HCT116 (cell line): ENCODE data around the gene TMEM154. TPM values are rescaled to one million over a fixed set of nuclear protein-coding genes. Genes with fewer than 3 reads are reported as not detected.

Source experiments
- ATAC-seq: fragments of 200-7000 bp; cut with Tn5 transposase; 2 replicates; pipeline ENCODE4 v1.9.1; 2020; ENCODE audit warnings: mild to moderate bottlenecking, moderate library complexity
- BruUV-seq: library from RNA; stranded (reverse); fragments of 400-500 nt; replicated peaks from 2 replicates; lab custom pipeline; 2021; lab: Mats Ljungman, UMichigan
- CTCF ChIA-PET: fragments of 300-600 bp; sonication (Branson Sonifier 250); formaldehyde crosslinking; loops from one replicate; lab custom pipeline; 2021; ENCODE audit warnings: antibody characterized with exemption; lab: Charles Lee
- POLR2A ChIA-PET: fragments of 300-600, 350-600 bp; sonication (Branson Sonifier 250); formaldehyde crosslinking; loops from one replicate; lab custom pipeline; 2021; ENCODE audit warnings: antibody characterized with exemption; lab: Charles Lee
- RAD21 ChIA-PET, 2 experiments: fragments of 300-600 bp; sonication (Branson Sonifier 250); formaldehyde crosslinking; loops; one replicate each; lab custom pipeline; 2023; ENCODE audit warnings: low total read pairs in 2 of 2; ENCODE audit not compliant: uncharacterized antibody in 2 of 2, unreplicated experiment in 2 of 2, low non-redundant PET in 1 of 2; lab: Charles Lee
- DNase-seq: peaks from one replicate; pipeline ENCODE4 v3.0.0-alpha.2; 2010; ENCODE audit warnings: low read depth, low spot score
- H2AFZ ChIP-seq: fragments of 200-600 bp; shearing (Covaris generic), sonication (generic); 2 replicates; pipeline ENCODE4 v1.6.1; 2017; ENCODE audit warnings: low read depth, mixed run types, mixed read lengths, antibody characterized with exemption, low read length; ENCODE audit not compliant: poor library complexity, severe bottlenecking
- H3K27ac ChIP-seq: 2 replicates; pipeline ENCODE4 v1.5.1; 2012; ENCODE audit warnings: low read depth, low read length
- H3K27me3 ChIP-seq: fragments of 200-600 bp; sonication (generic); 2 replicates; pipeline ENCODE4 v1.6.1; 2016; ENCODE audit warnings: mixed run types, low read length, mixed read lengths; ENCODE audit not compliant: insufficient read depth
- H3K36me3 ChIP-seq, 2 experiments: fragments of 200-500 bp in 1 of 2; fragments of 200-600 bp in 1 of 2; sonication (Bioruptor generic) in 1 of 2; sonication (generic) in 1 of 2; 2 replicates each; pipeline versions ENCODE4 v1.5.1 to v1.6.1; 2014 to 2016; ENCODE audit warnings: low read length in 2 of 2, inconsistent platforms in 1 of 2, mixed read lengths in 1 of 2, mixed run types in 1 of 2; ENCODE audit not compliant: insufficient read depth in 2 of 2, control insufficient read depth in 1 of 2
- H3K4me1 ChIP-seq, 2 experiments: fragments of 200-600 bp in 1 of 2; sonication (generic) in 1 of 2; 2 replicates each; pipeline versions ENCODE4 v1.5.1 to v1.6.1; 2012 to 2017; ENCODE audit warnings: low read length in 2 of 2, inconsistent platforms in 1 of 2, mild to moderate bottlenecking in 1 of 2, mixed read lengths in 1 of 2, mixed run types in 1 of 2, moderate library complexity in 1 of 2; ENCODE audit not compliant: insufficient read depth in 2 of 2, control insufficient read depth in 1 of 2
- H3K4me2 ChIP-seq: fragments of 200-600 bp; sonication (generic); 2 replicates; pipeline ENCODE4 v1.6.1; 2017; ENCODE audit warnings: mixed run types, low read length, mixed read lengths
- H3K4me3 ChIP-seq, 2 experiments: fragments of 200-600 bp in 1 of 2; sonication (generic) in 1 of 2; replicated peaks in 1 of 2; 2 replicates each; pipeline ENCODE4 v1.5.1; 2011 to 2016; ENCODE audit warnings: low read length in 2 of 2, control low read depth in 1 of 2, low read depth in 1 of 2, mild to moderate bottlenecking in 1 of 2, mixed read lengths in 1 of 2, mixed run types in 1 of 2
- H3K79me2 ChIP-seq: fragments of 200-600 bp; sonication (generic); 2 replicates; pipeline ENCODE4 v1.6.1; 2017; ENCODE audit warnings: mild to moderate bottlenecking, mixed run types, low read length, moderate library complexity, mixed read lengths; ENCODE audit not compliant: insufficient read depth
- H3K9ac ChIP-seq: fragments of 200-600 bp; sonication (generic); 2 replicates; pipeline ENCODE4 v1.6.1; 2016; ENCODE audit warnings: low read length, mixed read lengths
- H3K9me2 ChIP-seq: fragments of 200-600 bp; sonication (generic), shearing (Covaris generic); 2 replicates; pipeline ENCODE4 v1.6.1; 2017; ENCODE audit warnings: mixed run types, mild to moderate bottlenecking, moderate library complexity; ENCODE audit not compliant: insufficient read depth
- H3K9me3 ChIP-seq, 2 experiments: fragments of 200-500 bp in 1 of 2; fragments of 200-600 bp in 1 of 2; sonication (Bioruptor generic) in 1 of 2; sonication (generic) in 1 of 2; 2 replicates each; pipeline ENCODE4 v1.6.1; 2014 to 2017; ENCODE audit warnings: low read length in 2 of 2, mixed read lengths in 2 of 2, inconsistent platforms in 1 of 2, low read depth in 1 of 2, mild to moderate bottlenecking in 1 of 2, mixed run types in 1 of 2, moderate library complexity in 1 of 2; ENCODE audit not compliant: control insufficient read depth in 1 of 2, insufficient read depth in 1 of 2
- H4K20me1 ChIP-seq: fragments of 200-600 bp; sonication (generic), shearing (Covaris generic); 2 replicates; pipeline ENCODE4 v1.6.1; 2017; ENCODE audit warnings: mixed run types, mild to moderate bottlenecking, moderate library complexity; ENCODE audit not compliant: insufficient read depth
- ATF3 ChIP-seq: IDR thresholded peaks from 2 replicates; pipeline ENCODE4 v1.6.1; 2012
- CBX3 ChIP-seq: IDR thresholded peaks from 2 replicates; pipeline ENCODE4 v1.6.1; 2012; ENCODE audit warnings: low read depth
- EGR1 ChIP-seq: IDR thresholded peaks from 2 replicates; pipeline ENCODE4 v1.6.1; 2012; ENCODE audit warnings: low read depth
- ELF1 ChIP-seq: IDR thresholded peaks from 2 replicates; pipeline ENCODE4 v1.6.1; 2012; ENCODE audit warnings: low read depth, borderline replicate concordance
- EZH2phosphoT487 ChIP-seq: fragments of 200-600 bp; IDR thresholded peaks from 2 replicates; pipeline ENCODE4 v1.6.1; 2018; ENCODE audit warnings: antibody characterized with exemption, borderline replicate concordance
- FOSL1 ChIP-seq: IDR thresholded peaks from 2 replicates; pipeline ENCODE4 v1.6.1; 2012; ENCODE audit warnings: low read depth
- JUND ChIP-seq: IDR thresholded peaks from 2 replicates; pipeline ENCODE4 v1.6.1; 2012
- MAX ChIP-seq: IDR thresholded peaks from 2 replicates; pipeline ENCODE4 v1.6.1; 2012
- POLR2A ChIP-seq: IDR thresholded peaks from 2 replicates; pipeline ENCODE4 v1.7.0; 2011; ENCODE audit warnings: borderline replicate concordance; ENCODE audit not compliant: insufficient read depth, insufficient read length; ENCODE audit errors: extremely low read depth
- SIN3A ChIP-seq: IDR thresholded peaks from 2 replicates; pipeline ENCODE4 v1.6.1; 2012; ENCODE audit warnings: low read depth
- SP1 ChIP-seq: IDR thresholded peaks from 2 replicates; pipeline ENCODE4 v1.6.1; 2012; ENCODE audit warnings: low read depth
- SRF ChIP-seq: IDR thresholded peaks from 2 replicates; pipeline ENCODE4 v1.6.1; 2012; ENCODE audit warnings: low read depth
- TCF7L2 ChIP-seq: IDR thresholded peaks from 2 replicates; pipeline ENCODE4 v1.7.0; 2011; ENCODE audit warnings: borderline replicate concordance, inconsistent platforms; ENCODE audit not compliant: insufficient read depth, insufficient read length; ENCODE audit errors: extremely low read depth
- YY1 ChIP-seq: IDR thresholded peaks from 2 replicates; pipeline ENCODE4 v1.6.1; 2011; ENCODE audit warnings: low read length, low read depth, moderate library complexity, mild to moderate bottlenecking; ENCODE audit not compliant: insufficient replicate concordance; ENCODE audit errors: extremely low read depth
- ZBTB33 ChIP-seq: IDR thresholded peaks from 2 replicates; pipeline ENCODE4 v1.6.1; 2011; ENCODE audit warnings: mild to moderate bottlenecking, low read length, moderate library complexity; ENCODE audit not compliant: insufficient replicate concordance; ENCODE audit errors: extremely low read depth
- intact Hi-C: fragments of 100-400 bp; cut with micrococcal nuclease; formaldehyde crosslinking; loops from 2 replicates; pipeline ENCODE4 v1.10.0; 2022
- total RNA-seq: library from RNA; stranded (reverse); gene quantifications from one replicate; pipeline ENCODE4 v1.2.1, GENCODE V29; 2021; ENCODE audit not compliant: unreplicated experiment

TMEM154 gene
- total RNA-seq, 1 experiment from 2014 or later = 2.4 TPM

- ChIA-PET POLR2A (no interaction called here), RAD21 (no interaction called here), CTCF (interaction anchor here (0.6 to 2.3 kb wide), 2 partner anchors 143 to 1026 kb away, joined by 4 to 6 read pairs; no protein-coding TSS in a partner anchor)
- Histone ChIP-seq H4K20me1 (no peaks in the 10 kb centered on the region), H3K4me3 (no peak overlapping the region), H3K27me3 (no peaks in the 10 kb centered on the region), H3K9ac (no peak overlapping the region), H3K4me1 (no peaks in the 10 kb centered on the region), H2AFZ (no peak overlapping the region), H3K79me2 (no peaks in the 10 kb centered on the region), H3K27ac (no peak overlapping the region), H3K4me2 (no peak overlapping the region), H3K9me2 (no peaks in the 10 kb centered on the region), H3K9me3 (no peaks in the 10 kb centered on the region), H3K36me3 (no peaks in the 10 kb centered on the region)
- DNase-seq (no peak), ATAC-seq (no peak)
- TF ChIP-seq CBX3 (no peak), ZBTB33 (no peak), JUND (no peak)
- BruUV-seq = no TSS peak
- intact Hi-C loops = loop anchor here (5.0 kb wide), 1 partner anchor 237 kb away; no protein-coding TSS in a partner anchor
These were observed 35.7 kb downstream of the TMEM154 start for GRCh38 chr4:152644130-152644529.

- no peak for ATAC-seq
- ChIA-PET CTCF (interaction anchor here (0.6 to 2.3 kb wide), 2 partner anchors 142 to 1026 kb away, joined by 4 to 6 read pairs; no protein-coding TSS in a partner anchor), RAD21 (no interaction called here), POLR2A (no interaction called here)
- intact Hi-C loops = loop anchor here (5.0 kb wide), 1 partner anchor 236 kb away; no protein-coding TSS in a partner anchor
- no TSS peak for BruUV-seq
- H3K9ac ChIP-seq = no peak overlapping the region
- H3K4me2 ChIP-seq = no peak overlapping the region
- no peak overlapping the region for H3K4me3 ChIP-seq
- H3K27ac ChIP-seq = no peak overlapping the region
- H3K79me2 ChIP-seq = no peaks in the 10 kb centered on the region
- no peaks in the 10 kb centered on the region for H3K9me2 ChIP-seq
- no peak overlapping the region for H2AFZ ChIP-seq
- H3K27me3 ChIP-seq = no peaks in the 10 kb centered on the region
- DNase-seq = no peak
- H3K9me3 ChIP-seq = no peaks in the 10 kb centered on the region
- no peak for TF ChIP-seq FOSL1
- TF ChIP-seq CBX3 = no peak
- TF ChIP-seq SP1 = no peak
- no peak for TF ChIP-seq SRF
- TF ChIP-seq ATF3 = no peak
- no peak for TF ChIP-seq YY1
- no peak for TF ChIP-seq EGR1
- TF ChIP-seq TCF7L2 = no peak
- TF ChIP-seq ELF1 = no peak
- no peak for TF ChIP-seq JUND
- TF ChIP-seq POLR2A = no peak
- no peak for TF ChIP-seq EZH2phosphoT487
- TF ChIP-seq SIN3A = no peak
- TF ChIP-seq MAX = no peak
- H3K36me3 ChIP-seq = no peaks in the 10 kb centered on the region
- no peaks in the 10 kb centered on the region for H3K4me1 ChIP-seq
- H4K20me1 ChIP-seq = no peaks in the 10 kb centered on the region
These were observed 36.4 kb downstream of the TMEM154 start for GRCh38 chr4:152643153-152644035.
